GM12892 (cell line): ENCODE measurements around the gene PIGZ.
A peak's percentile ranks its signal among the peaks of the same experiment; 100 is the strongest.
"Not testable (repeated sequence)": the region's sequence is repeated elsewhere in the genome, so short reads cannot be mapped to it uniquely, and the experiment has no call there.

ENCODE experiments used
- DNase-seq: peaks from one replicate; pipeline ENCODE4 v3.0.0; 2011; ENCODE audit not compliant: insufficient read length
- FAIRE-seq: peaks from 2 replicates; lab custom pipeline; 2011; peaks lifted over from hg19 to GRCh38; lab: Jason Lieb, UNC
- POLR2A ChIP-seq: IDR thresholded peaks from 2 replicates; pipeline ENCODE4 v1.6.1; 2011; ENCODE audit warnings: low read depth, low read length, control low read depth
- POLR2AphosphoS5 ChIP-seq: IDR thresholded peaks from 2 replicates; pipeline ENCODE4 v1.6.1; 2011; ENCODE audit warnings: low read depth, low read length, control low read depth
- TAF1 ChIP-seq: IDR thresholded peaks from 2 replicates; pipeline ENCODE4 v1.6.1; 2011; ENCODE audit warnings: low read depth, mild to moderate bottlenecking, control low read depth, low read length, borderline replicate concordance

PIGZ gene

DNA sequence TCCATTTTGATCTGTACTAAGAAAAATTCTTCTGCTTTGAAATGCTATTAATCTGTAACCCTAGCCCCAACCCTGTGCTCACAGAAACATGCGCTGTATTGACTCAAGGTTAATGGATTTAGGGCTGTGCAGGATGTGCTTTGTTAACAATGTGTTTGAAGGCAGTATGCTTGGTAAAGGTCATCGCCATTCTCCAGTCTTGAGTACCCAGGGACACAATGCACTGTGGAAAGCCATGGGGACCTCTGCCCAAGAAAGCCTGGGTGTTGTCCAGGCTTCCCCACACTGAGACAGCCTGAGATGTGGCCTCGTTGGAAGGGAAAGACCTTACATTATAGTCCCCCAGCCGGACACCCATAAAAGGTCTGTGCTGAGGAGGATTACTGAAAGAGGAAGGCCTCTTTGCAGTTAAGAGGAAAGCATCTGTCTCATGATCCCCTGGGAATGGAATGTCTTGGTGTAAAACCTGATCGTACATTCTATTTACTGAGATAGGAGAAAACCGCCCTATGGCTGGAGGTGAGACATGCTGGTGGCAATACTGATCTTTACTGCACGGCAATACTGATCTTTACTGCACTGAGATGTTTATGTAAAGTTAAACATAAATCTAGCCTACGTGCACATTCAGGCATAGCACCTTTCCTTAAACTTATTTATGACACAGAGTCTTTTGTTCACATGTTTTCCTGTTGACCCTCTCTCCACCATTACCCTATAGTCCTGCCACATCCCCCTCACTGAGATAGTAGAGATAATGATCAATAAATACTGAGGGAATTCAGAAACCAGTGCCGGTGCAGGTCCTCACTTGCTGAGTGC lies 6.3 kb downstream of the PIGZ start:
- FAIRE-seq: no peak
- TF ChIP-seq POLR2A (no peak), POLR2AphosphoS5 (no peak), TAF1 (no peak)
- no peak for DNase-seq

DNA sequence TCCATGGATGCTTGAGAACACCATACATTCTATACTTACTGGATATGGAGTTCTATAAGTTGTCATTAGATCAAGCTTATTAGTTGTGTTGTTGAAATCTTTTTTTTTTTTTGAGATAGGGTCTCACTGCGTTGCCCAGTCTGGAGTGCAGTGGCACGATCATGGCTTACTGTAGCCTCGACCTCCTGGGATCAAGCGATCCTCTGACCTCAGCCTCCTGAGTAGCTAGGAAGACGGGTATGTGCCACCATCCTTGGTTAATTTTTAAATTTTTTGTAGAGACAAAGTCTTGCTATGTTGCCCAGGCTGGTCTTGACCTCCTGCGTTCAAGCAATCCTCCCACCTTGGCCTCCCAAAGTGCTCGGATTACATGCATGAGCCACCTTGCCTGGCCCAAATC lies 13.8 kb downstream of the PIGZ start:
- DNase-seq (no peak), FAIRE-seq (no peak)
- TF ChIP-seq POLR2A (no peak), POLR2AphosphoS5 (no peak), TAF1 (no peak)

DNA sequence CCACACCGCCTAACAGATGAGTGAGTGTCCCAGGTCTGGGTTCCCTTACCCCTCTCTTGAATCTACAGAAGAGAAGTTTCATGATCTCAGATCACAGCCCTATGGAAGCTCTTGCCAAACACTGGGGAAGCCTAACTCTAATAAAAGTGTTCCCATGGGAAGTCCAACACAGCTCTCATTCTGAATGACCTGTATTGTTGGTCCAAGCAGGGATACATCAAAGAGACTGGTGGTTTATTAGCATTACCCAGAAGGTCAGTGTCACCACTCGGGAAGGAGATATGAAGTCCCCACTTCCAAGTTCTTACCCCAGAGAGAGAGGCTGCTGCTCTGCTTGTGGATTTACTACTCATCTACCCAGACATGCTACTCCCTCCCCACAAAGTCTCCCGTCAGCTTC lies 17.3 kb downstream of the PIGZ start:
- TF ChIP-seq TAF1: no peak
- TF ChIP-seq POLR2A: no peak
- TF ChIP-seq POLR2AphosphoS5: no peak
- FAIRE-seq: no peak
- no peak for DNase-seq

DNA sequence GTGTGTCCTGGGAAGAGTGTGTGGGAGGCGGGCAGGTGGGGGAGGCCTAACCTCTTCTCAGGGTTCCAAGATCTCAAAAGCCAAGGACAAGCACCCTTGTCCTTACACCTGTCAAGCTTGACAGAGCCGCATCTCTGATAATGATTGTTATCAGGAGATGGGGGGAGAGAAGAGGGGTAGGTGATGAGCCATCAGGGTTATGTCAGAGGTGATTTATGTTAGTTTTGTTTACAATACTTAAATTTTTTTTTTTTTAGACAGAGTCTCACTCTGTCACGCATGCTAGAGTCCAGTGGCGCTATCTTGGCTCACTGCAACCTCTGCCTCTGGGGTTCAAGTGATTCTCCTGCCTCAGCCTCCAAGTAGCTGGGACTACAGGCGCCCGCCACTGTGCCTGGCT lies 18.9 kb downstream of the PIGZ start:
- TF ChIP-seq POLR2AphosphoS5 (no peak), TAF1 (no peak), POLR2A (no peak)
- DNase-seq (no peak), FAIRE-seq (no peak)

DNA sequence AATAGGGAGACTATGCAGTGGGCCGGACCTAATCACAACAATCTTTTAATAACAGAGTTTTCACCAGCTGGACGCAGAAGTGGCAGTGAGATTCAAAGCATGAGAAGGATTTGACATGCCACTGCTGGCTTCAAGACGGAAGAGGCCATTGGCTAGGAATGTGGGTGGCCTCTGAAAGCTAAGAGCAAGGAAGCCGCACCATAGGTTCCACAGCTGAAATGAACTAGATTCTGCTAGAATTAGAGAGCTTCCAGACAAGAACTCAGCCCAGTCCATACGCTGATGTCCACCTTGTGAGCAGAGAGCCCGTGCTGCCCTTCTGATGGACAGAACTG lies 19.4 kb downstream of the PIGZ start:
- FAIRE-seq: no peak
- DNase-seq: no peak
- TF ChIP-seq POLR2A: no peak
- TF ChIP-seq POLR2AphosphoS5: no peak
- TF ChIP-seq TAF1: no peak

DNA sequence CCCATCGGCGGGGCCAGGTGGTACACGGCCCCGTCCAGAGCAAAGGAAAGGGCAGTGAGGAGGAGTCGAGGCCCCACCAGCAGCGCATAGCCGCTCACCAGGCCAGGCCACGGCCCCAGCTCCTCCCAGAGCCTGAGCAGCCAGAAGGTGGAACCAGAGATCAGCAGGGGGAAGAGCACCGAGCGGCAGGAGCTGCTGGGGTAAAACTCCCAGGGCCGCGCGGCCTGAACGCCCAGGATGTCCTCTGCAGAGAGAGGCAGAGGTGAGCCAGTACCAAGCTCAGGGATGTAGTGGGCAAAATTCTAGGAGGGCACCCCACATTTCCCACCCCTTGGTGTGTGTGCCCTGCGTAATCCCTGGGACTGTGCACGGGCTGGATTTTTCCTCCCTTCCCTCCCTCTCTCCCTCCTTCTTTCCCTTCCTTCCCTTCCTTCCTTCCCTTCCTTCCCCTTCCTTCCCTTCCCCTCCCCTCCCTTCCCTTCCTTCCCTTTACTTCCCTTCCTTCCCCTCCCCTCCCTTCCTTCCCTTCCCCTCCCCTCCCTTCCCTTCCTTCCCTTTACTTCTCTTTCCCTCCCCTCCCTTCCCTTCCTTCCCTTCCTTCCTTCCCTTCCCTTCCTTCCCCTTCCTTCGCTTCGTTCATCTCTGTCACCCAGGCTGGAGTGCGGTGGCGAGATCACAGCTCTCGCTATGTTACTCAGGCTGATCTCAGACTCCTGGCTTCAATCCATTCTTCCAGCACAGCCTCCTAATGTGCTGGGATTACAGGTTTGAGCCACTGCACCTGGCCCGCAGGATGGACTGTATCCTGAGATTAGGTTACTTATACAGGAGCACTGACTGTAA lies 20.0 kb downstream of the PIGZ start:
- FAIRE-seq (no peak), DNase-seq (no peak)
- TF ChIP-seq POLR2A (no peak), TAF1 (no peak), POLR2AphosphoS5 (no peak)

DNA sequence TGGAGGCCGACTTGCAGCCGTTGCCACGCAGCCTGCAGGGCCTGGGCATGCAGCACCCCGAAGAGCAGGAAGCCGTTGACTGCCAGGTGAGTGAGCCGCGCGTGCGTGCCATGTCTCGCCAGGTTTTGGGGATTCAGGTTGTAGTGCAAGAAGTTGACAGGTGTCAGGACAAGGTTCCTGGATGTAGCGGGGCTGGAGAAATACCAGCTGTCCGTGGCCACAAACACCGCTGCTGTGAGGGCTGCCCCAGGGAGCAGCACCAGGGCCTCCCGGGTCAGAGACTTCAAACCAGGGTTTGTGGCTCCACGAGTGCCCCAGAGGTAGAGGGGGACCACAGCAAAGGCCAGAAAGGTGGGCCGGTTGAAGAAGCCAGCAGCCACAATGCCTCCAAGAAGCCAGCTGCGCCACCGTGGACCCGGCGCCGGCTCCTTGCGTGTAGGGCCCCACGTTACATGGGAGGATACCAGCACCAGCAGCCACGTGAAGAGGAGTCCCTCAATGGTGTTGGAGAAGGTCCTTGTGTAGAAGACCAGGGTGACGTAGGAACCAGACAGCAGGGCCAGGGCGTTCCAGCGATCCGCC lies 20.7 kb downstream of the PIGZ start:
- DNase-seq (no peak), FAIRE-seq (no peak)
- TF ChIP-seq TAF1: no peak
- no peak for TF ChIP-seq POLR2A
- no peak for TF ChIP-seq POLR2AphosphoS5

DNA sequence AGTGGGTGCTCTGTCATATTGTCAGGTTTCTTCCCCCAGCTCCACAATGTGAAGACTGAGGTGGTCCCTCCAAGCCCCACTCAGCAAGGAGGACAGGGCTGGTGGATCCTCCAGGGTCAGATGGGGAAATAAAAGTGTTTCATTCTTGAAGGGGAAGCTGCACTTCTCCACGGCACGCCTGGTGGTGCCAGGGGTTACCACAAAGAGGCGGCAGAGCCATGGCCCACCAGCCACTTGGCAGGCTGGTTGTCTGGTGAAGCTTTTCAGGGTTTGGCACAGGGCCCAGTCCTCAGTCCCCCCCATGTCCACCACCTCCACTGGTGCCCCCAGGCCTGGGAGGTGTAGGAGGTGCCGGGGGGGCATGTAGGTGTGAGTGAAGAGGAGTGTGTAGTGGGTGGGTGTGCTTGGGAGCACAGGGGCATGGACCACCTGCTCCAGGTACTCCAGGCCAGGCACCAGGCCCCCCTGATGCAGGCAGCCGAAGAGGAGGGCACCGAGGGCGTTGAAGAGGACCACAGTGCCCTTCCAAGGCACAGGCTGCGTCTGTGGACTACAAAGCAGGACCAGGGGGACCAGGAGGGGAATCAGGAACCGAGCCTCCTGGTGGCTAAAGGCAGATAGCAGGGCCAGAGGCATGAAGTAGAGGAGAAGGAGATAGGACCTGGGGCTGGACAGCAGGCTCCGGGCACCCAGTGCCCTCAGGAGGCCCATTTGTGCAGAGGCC lies 21.3 kb downstream of the PIGZ start:
- TF ChIP-seq POLR2AphosphoS5 (no peak), TAF1 (no peak), POLR2A (no peak)
- FAIRE-seq: no peak
- no peak for DNase-seq

DNA sequence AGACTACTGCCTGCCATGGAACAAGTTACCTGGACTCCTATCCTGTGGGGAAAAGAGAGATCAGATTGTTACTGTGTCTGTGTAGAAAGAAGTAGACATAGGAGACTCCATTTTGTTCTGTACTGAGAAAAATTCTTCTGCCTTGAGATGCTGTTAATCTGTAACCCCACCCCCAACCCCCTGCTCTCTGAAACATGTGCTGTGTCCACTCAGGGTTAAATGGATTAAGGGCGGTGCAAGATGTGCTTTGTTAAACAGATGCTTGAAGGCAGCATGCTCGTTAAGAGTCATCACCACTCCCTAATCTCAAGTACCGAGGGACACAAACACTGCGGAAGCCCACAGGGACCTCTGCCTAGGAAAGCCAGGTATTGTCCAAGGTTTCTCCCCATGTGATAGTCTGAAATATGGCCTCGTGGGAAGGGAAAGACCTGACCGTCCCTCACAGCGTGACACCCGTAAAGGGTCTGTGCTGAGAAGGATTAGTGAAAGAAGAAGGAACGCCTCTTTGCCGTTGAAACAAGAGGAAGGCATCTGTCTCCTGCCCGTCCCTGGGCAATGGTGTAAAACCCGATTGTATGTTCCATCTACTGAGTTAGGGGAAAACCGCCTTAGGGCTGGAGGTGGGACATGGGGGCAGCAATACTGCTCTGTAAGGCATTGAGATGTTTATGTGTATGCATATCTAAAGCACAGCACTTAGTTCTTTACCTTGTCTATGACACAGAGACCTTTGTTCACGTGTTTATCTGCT lies 24.4 kb downstream of the PIGZ start:
- not testable (repeated sequence) for DNase-seq, FAIRE-seq

DNA sequence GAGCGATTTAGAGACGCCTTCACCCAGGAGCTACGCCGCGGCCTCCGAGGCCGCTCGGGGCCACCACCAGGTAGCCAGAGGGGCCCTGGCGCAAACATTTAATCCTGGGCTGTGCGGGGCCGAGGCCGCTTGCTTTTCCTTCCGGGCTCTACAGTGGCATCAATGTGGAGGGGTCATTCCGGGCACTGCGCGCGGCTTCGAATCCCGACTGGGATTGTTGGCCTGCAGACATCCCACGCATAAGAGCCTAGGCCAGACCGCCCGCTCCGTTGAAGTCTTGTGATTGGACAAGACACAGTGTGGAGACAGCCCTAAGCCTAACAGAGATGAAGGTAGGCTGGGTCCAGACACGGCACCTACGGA lies 25.7 kb downstream of the PIGZ start:
- DNase-seq (no peak), FAIRE-seq (no peak)
- TF ChIP-seq TAF1: no peak

DNA sequence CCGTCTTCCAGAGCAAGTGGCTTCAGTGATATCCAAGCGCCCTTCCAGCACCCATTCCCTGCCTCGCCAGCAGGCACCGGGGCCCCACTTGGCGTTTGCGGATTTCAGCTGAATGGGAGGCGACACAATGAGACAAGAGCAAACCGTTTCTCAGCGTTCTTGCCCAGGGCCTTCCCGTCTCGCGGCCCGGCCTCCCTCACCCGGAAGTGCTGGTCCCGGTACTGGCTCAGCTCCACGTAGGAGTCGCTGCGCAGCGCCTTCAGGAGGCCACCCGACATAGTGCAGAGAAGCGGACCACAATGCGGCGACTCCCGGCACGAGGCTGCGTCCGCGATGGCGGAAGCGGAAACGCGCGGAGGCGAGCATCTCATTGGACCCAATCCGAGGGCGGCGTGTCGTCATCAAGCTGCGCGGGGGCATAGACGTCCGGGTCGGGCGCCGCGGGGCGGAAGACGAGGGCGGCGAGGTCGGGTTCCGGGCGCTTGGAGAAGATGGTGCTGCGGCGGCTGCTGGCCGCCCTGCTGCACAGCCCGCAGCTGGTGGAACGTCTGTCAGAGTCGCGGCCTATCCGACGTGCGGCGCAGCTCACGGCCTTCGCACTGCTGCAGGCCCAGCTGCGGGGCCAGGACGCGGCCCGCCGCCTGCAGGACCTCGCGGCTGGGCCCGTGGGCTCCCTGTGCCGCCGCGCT lies 26.3 kb downstream of the PIGZ start, which contains the start of gene NCBP2:
Gene NCBP2 (minus strand): TSS at position 303 of the 689 bp plus-strand sequence. CDS start 25 bp downstream, at position 278.
- FAIRE-seq (peak; percentile 92), DNase-seq (peak; percentile 91)
- TF ChIP-seq POLR2A (peak; percentile 96), TAF1 (peak; percentile 80), POLR2AphosphoS5 (peak; percentile 95)
